HepG2 (cell line): ENCODE results near the gene CHMP1B. TPM values are rescaled to one million over a fixed set of nuclear protein-coding genes. Genes with fewer than 3 reads are reported as not detected.

Experiments
- BCL6 ChIP-seq: IDR thresholded peaks from 2 replicates; pipeline ENCODE4 v1.6.1; 2016; ENCODE audit warnings: missing genetic modification reagents, missing compliant biosample characterization
- CREM ChIP-seq, 2 experiments: sonication (generic) in 1 of 2; formaldehyde crosslinking in 1 of 2; IDR thresholded peaks; 2 replicates each; pipeline versions ENCODE4 v1.4.0 to v1.6.1; 2016 to 2020; ENCODE audit warnings: antibody characterized with exemption in 1 of 2, mild to moderate bottlenecking in 1 of 2, missing genetic modification reagents in 1 of 2
- ELF3 ChIP-seq: IDR thresholded peaks from 2 replicates; pipeline ENCODE4 v1.6.1; 2016; ENCODE audit warnings: missing genetic modification reagents, missing compliant biosample characterization
- ETV5 ChIP-seq: IDR thresholded peaks from 2 replicates; pipeline ENCODE4 v1.6.1; 2018; ENCODE audit warnings: missing biosample characterization, missing genetic modification reagents, inconsistent platforms, borderline replicate concordance
- FOXA3 ChIP-seq: IDR thresholded peaks from 2 replicates; pipeline ENCODE4 v1.6.1; 2016; ENCODE audit warnings: missing genetic modification reagents, missing compliant biosample characterization
- FOXP4 ChIP-seq: sonication (generic); formaldehyde crosslinking; IDR thresholded peaks from 2 replicates; pipeline ENCODE4 v1.4.0; 2020; ENCODE audit warnings: missing genetic modification reagents
- GATAD2A ChIP-seq: IDR thresholded peaks from 2 replicates; pipeline ENCODE4 v1.6.1; 2016
- HIVEP1 ChIP-seq: sonication (generic); formaldehyde crosslinking; IDR thresholded peaks from 2 replicates; pipeline ENCODE4 v1.4.0; 2020; ENCODE audit warnings: mild to moderate bottlenecking, missing genetic modification reagents
- HOXA5 ChIP-seq: sonication (generic); formaldehyde crosslinking; IDR thresholded peaks from 2 replicates; pipeline ENCODE4 v1.4.0; 2020; ENCODE audit warnings: missing genetic modification reagents
- JUNB ChIP-seq: sonication (generic); formaldehyde crosslinking; IDR thresholded peaks from 2 replicates; pipeline ENCODE4 v1.8.0; 2022; ENCODE audit warnings: missing genetic modification reagents, mild to moderate bottlenecking, borderline replicate concordance
- KDM4B ChIP-seq: sonication (generic); formaldehyde crosslinking; IDR thresholded peaks from 2 replicates; pipeline ENCODE4 v1.4.0; 2020; ENCODE audit warnings: missing genetic modification reagents
- MATR3 ChIP-seq: sonication (generic); formaldehyde crosslinking; IDR thresholded peaks from 2 replicates; pipeline ENCODE4 v1.4.0; 2020; ENCODE audit warnings: missing genetic modification reagents
- MED1 ChIP-seq: sonication (generic); formaldehyde crosslinking; IDR thresholded peaks from 2 replicates; pipeline ENCODE4 v1.4.0; 2020; ENCODE audit warnings: missing genetic modification reagents
- MED8 ChIP-seq: sonication (generic); formaldehyde crosslinking; IDR thresholded peaks from 2 replicates; pipeline ENCODE4 v1.8.1; 2023; ENCODE audit warnings: mild to moderate bottlenecking, missing genetic modification reagents; ENCODE audit not compliant: insufficient replicate concordance
- NR2F6 ChIP-seq, 2 experiments: IDR thresholded peaks; 2 replicates each; pipeline ENCODE4 v1.6.1; 2016; ENCODE audit warnings: antibody characterized with exemption in 1 of 2, mild to moderate bottlenecking in 1 of 2
- PCBP2 ChIP-seq: fragments of 200-400 bp; formaldehyde crosslinking; optimal IDR thresholded peaks from 2 replicates; pipeline ENCODE3; 2018; ENCODE audit warnings: low read length, low read depth; ENCODE audit not compliant: poor library complexity, severe bottlenecking
- PRPF4 ChIP-seq: fragments of 200-400 bp; formaldehyde crosslinking; IDR thresholded peaks from 2 replicates; pipeline ENCODE4 v1.6.1; 2016; ENCODE audit warnings: low read length, low read depth; ENCODE audit not compliant: poor library complexity, severe bottlenecking
- RXRA ChIP-seq: sonication (generic); formaldehyde crosslinking; IDR thresholded peaks from 2 replicates; pipeline ENCODE4 v1.5.1; 2020; ENCODE audit warnings: missing genetic modification reagents
- RXRB ChIP-seq: IDR thresholded peaks from 2 replicates; pipeline ENCODE4 v1.6.1; 2016; ENCODE audit warnings: borderline replicate concordance, missing genetic modification reagents, missing compliant biosample characterization
- SOX6 ChIP-seq, 2 experiments: fragments of 450-650 bp in 1 of 2; sonication (generic) in 1 of 2; formaldehyde crosslinking in 1 of 2; IDR thresholded peaks; 2 replicates each; pipeline versions ENCODE4 v1.4.0 to v1.6.1; 2017 to 2020; ENCODE audit warnings: antibody characterized with exemption in 1 of 2, mild to moderate bottlenecking in 1 of 2, missing genetic modification reagents in 1 of 2
- SYNCRIP ChIP-seq: fragments of 200-400 bp; formaldehyde crosslinking; IDR thresholded peaks from 2 replicates; pipeline ENCODE4 v1.6.1; 2018; ENCODE audit warnings: mild to moderate bottlenecking, low read depth, low read length; ENCODE audit not compliant: insufficient read depth
- TEAD3 ChIP-seq: optimal IDR thresholded peaks from 2 replicates; pipeline ENCODE3; 2016; ENCODE audit warnings: borderline replicate concordance
- ZNF549 ChIP-seq: sonication (generic); formaldehyde crosslinking; IDR thresholded peaks from 2 replicates; pipeline ENCODE4 v1.5.0; 2020; ENCODE audit warnings: missing genetic modification reagents
- ZNF644 ChIP-seq: IDR thresholded peaks from 2 replicates; pipeline ENCODE4 v1.6.1; 2016; ENCODE audit warnings: low read depth
- ZNF672 ChIP-seq: sonication (generic); formaldehyde crosslinking; IDR thresholded peaks from 2 replicates; pipeline ENCODE4 v1.8.1; 2022; ENCODE audit warnings: missing genetic modification reagents
- polyA plus RNA-seq, 8 experiments: library from polyadenylated mRNA; depleted of rRNA in 3 of 8; stranded (reverse) in 7 of 8; unstranded in 1 of 8; fragments of >200 nt; fragmentation: Illumina TruSeq in 4 of 8; extraction: Trizol in 4 of 8; gene quantifications; 2 replicates each; pipeline versions ENCODE4 v1.2.1 to v1.2.3, GENCODE V29; 2011 to 2016; ENCODE audit warnings: low read depth in 4 of 8, missing spikeins in 1 of 8, mixed read lengths in 1 of 8; ENCODE audit not compliant: insufficient read depth in 1 of 8
- total RNA-seq, 5 experiments: library from RNA; depleted of rRNA; stranded (reverse); fragments of >200 nt; fragmentation: Illumina TruSeq; extraction: Trizol; gene quantifications; 2 replicates each; pipeline ENCODE4 v1.2.3, GENCODE V29; 2016; ENCODE audit warnings: low read depth in 1 of 5
- TF ChIP-seq, protein P1 (sequence below): sonication (generic); formaldehyde crosslinking; IDR thresholded peaks from 2 replicates; pipeline ENCODE4 v1.8.0; 2022; ENCODE audit warnings: missing genetic modification reagents, mild to moderate bottlenecking, borderline replicate concordance
- TF ChIP-seq, protein P2 (sequence below): IDR thresholded peaks from 2 replicates; pipeline ENCODE4 v1.6.1; 2016
- TF ChIP-seq, protein P3 (sequence below): sonication (generic); formaldehyde crosslinking; IDR thresholded peaks from 2 replicates; pipeline ENCODE4 v1.4.0; 2020; ENCODE audit warnings: missing genetic modification reagents

CHMP1B gene
- total and polyA plus RNA-seq, 2 of the 13 experiments (the other 11 are each of a cell fraction or from before 2014, with no cell fraction given) = 18.8 to 20.2 TPM

GRCh38 chr18:11859903-11860407 is 8.7 kb downstream of the CHMP1B start (continued):
- peak; percentile 55; the same call in 1 of the 2 replicates for TF ChIP-seq RXRB (CRISPR knock-in tag)
- 0 out of 2 replicates have a peak, but pooled peaks have one; percentile 7 for TF ChIP-seq FOXA3
- TF ChIP-seq BCL6 = peak; percentile 42; the same call in 1 of the 2 replicates
- no peak for TF ChIP-seq ZNF672 (CRISPR knock-in tag)
- 0 out of 2 replicates have a peak, but pooled peaks have one; percentile 29 for TF ChIP-seq ZNF644
- TF ChIP-seq JUNB = peak; percentile 54; the same call in 1 of the 2 replicates
- 0 out of 2 replicates have a peak, but pooled peaks have one; percentile 17 for TF ChIP-seq GATAD2A (CRISPR knock-in tag)
- TF ChIP-seq, protein P1, sequence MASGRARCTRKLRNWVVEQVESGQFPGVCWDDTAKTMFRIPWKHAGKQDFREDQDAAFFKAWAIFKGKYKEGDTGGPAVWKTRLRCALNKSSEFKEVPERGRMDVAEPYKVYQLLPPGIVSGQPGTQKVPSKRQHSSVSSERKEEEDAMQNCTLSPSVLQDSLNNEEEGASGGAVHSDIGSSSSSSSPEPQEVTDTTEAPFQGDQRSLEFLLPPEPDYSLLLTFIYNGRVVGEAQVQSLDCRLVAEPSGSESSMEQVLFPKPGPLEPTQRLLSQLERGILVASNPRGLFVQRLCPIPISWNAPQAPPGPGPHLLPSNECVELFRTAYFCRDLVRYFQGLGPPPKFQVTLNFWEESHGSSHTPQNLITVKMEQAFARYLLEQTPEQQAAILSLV (CRISPR knock-in tag) = no peak
- TF ChIP-seq, protein P2, sequence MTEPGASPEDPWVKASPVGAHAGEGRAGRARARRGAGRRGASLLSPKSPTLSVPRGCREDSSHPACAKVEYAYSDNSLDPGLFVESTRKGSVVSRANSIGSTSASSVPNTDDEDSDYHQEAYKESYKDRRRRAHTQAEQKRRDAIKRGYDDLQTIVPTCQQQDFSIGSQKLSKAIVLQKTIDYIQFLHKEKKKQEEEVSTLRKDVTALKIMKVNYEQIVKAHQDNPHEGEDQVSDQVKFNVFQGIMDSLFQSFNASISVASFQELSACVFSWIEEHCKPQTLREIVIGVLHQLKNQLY (CRISPR knock-in tag) = 0 out of 2 replicates have a peak, but pooled peaks have one; percentile 21
- TF ChIP-seq HIVEP1 (CRISPR knock-in tag) = no peak
- TF ChIP-seq MED8 (CRISPR knock-in tag) = no peak
- no peak for TF ChIP-seq PRPF4
- no peak for TF ChIP-seq PCBP2
- peak; percentile 9; the same call in 1 of the 2 replicates for TF ChIP-seq CREM (IDR thresholded peaks at IDR 0.05)
- no peak for TF ChIP-seq CREM (CRISPR knock-in tag; IDR thresholded peaks at IDR 0.05)
- TF ChIP-seq RXRA (CRISPR knock-in tag) = peak; percentile 57; the same call in 1 of the 2 replicates
- no peak for TF ChIP-seq MATR3 (CRISPR knock-in tag)
- peak; percentile 48 for TF ChIP-seq ETV5 (CRISPR knock-in tag)
- 0 out of 2 replicates have a peak, but pooled peaks have one; percentile 24 for TF ChIP-seq FOXP4 (CRISPR knock-in tag)
- TF ChIP-seq KDM4B (CRISPR knock-in tag) = no peak
- TF ChIP-seq ZNF549 (CRISPR knock-in tag) = no peak
- TF ChIP-seq MED1 = peak; percentile 50; the same call in 1 of the 2 replicates
- no peak; the same call in 1 of the 2 replicates for TF ChIP-seq NR2F6 (IDR thresholded peaks at IDR 0.05)
- peak; percentile 75 for TF ChIP-seq NR2F6 (CRISPR knock-in tag; IDR thresholded peaks at IDR 0.05)
- peak; percentile 73 for TF ChIP-seq TEAD3 (CRISPR knock-in tag)
- no peak for TF ChIP-seq SOX6 (IDR thresholded peaks at IDR 0.05)
- peak; percentile 43; the same call in 1 of the 2 replicates for TF ChIP-seq SOX6 (CRISPR knock-in tag; IDR thresholded peaks at IDR 0.05)
- TF ChIP-seq SYNCRIP = no peak
- peak; percentile 40; the same call in 1 of the 2 replicates for TF ChIP-seq ELF3
- TF ChIP-seq, protein P3, sequence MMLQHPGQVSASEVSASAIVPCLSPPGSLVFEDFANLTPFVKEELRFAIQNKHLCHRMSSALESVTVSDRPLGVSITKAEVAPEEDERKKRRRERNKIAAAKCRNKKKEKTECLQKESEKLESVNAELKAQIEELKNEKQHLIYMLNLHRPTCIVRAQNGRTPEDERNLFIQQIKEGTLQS (CRISPR knock-in tag) = peak; percentile 78; the same call in 1 of the 2 replicates
- no peak for TF ChIP-seq HOXA5 (CRISPR knock-in tag)
